ENCODE measurements around the gene CNTNAP4. TPM values are rescaled to one million over a fixed set of nuclear protein-coding genes. Genes with fewer than 3 reads are reported as not detected.

The CNTNAP4 gene
- polyA plus RNA-seq, 1 donor = 2.4 TPM

- Histone ChIP-seq H3K9me3 (ENCODE audit: control insufficient read depth, low read depth, low read length) (no peaks in the 10 kb centered on the region), H3K27me3 (ENCODE audit: control insufficient read depth, insufficient read depth, low read length) (no peaks in the 10 kb centered on the region), H3K27ac (ENCODE audit: low read length) (no peak overlapping the region), H3K4me1 (ENCODE audit: control insufficient read depth, insufficient read depth, low read length) (peaks cover 7% of the 10 kb centered on the region), H3K4me3 (ENCODE audit: low read length) (no peak overlapping the region), H3K36me3 (ENCODE audit: control insufficient read depth, insufficient read depth, low read length) (no peaks in the 10 kb centered on the region)
- WGBS (ENCODE audit: insufficient coverage, low lambda C conversion rate) = no CpG with 5 or more reads among the region's 2 CpGs
- no peak for DNase-seq
Observed at GRCh38 chr16:76573281-76573680, 296.1 kb downstream of the CNTNAP4 start.

GRCh38 chr16:76574651-76575050, 297.4 kb downstream of the CNTNAP4 start:
- H3K4me3 ChIP-seq (ENCODE audit: low read length) = no peak overlapping the region
- no peaks in the 10 kb centered on the region for H3K36me3 ChIP-seq (ENCODE audit: control insufficient read depth, insufficient read depth, low read length)
- no peaks in the 10 kb centered on the region for H3K9me3 ChIP-seq (ENCODE audit: control insufficient read depth, low read depth, low read length)
- H3K4me1 ChIP-seq (ENCODE audit: control insufficient read depth, insufficient read depth, low read length) = peaks cover 7% of the 10 kb centered on the region
- no CpG with 5 or more reads among the region's 2 CpGs for WGBS (ENCODE audit: insufficient coverage, low lambda C conversion rate)
- H3K27me3 ChIP-seq (ENCODE audit: control insufficient read depth, insufficient read depth, low read length) = no peaks in the 10 kb centered on the region
- peak overlapping the region; percentile 52 for H3K27ac ChIP-seq (ENCODE audit: low read length)
- DNase-seq = peak; percentile 80 to 89

GRCh38 chr16:76576526-76576925, 299.3 kb downstream of the CNTNAP4 start:
- Histone ChIP-seq H3K36me3 (ENCODE audit: control insufficient read depth, insufficient read depth, low read length) (no peaks in the 10 kb centered on the region), H3K4me3 (ENCODE audit: low read length) (no peak overlapping the region), H3K9me3 (ENCODE audit: control insufficient read depth, low read depth, low read length) (no peaks in the 10 kb centered on the region), H3K27me3 (ENCODE audit: control insufficient read depth, insufficient read depth, low read length) (no peaks in the 10 kb centered on the region), H3K27ac (ENCODE audit: low read length) (no peak overlapping the region), H3K4me1 (ENCODE audit: control insufficient read depth, insufficient read depth, low read length) (peaks cover 7% of the 10 kb centered on the region)
- WGBS (ENCODE audit: insufficient coverage, low lambda C conversion rate) = 80% methylated on average over 1 of the region's 5 CpGs
- no peak for DNase-seq

GRCh38 chr16:76577003-76577402, 299.8 kb downstream of the CNTNAP4 start:
- Histone ChIP-seq H3K4me3 (ENCODE audit: low read length) (no peak overlapping the region), H3K36me3 (ENCODE audit: control insufficient read depth, insufficient read depth, low read length) (no peaks in the 10 kb centered on the region), H3K27ac (ENCODE audit: low read length) (no peak overlapping the region), H3K9me3 (ENCODE audit: control insufficient read depth, low read depth, low read length) (no peaks in the 10 kb centered on the region), H3K4me1 (ENCODE audit: control insufficient read depth, insufficient read depth, low read length) (peaks cover 7% of the 10 kb centered on the region), H3K27me3 (ENCODE audit: control insufficient read depth, insufficient read depth, low read length) (no peaks in the 10 kb centered on the region)
- WGBS (ENCODE audit: insufficient coverage, low lambda C conversion rate) = no CpG with 5 or more reads among the region's 4 CpGs
- DNase-seq = no peak

GRCh38 chr16:76579277-76579922, 302.2 kb downstream of the CNTNAP4 start:
- WGBS (ENCODE audit: insufficient coverage, low lambda C conversion rate) = 80% methylated on average over 1 of the region's 9 CpGs
- Histone ChIP-seq H3K4me3 (ENCODE audit: low read length) (no peak overlapping the region), H3K27me3 (ENCODE audit: control insufficient read depth, insufficient read depth, low read length) (no peaks in the 10 kb centered on the region), H3K27ac (ENCODE audit: low read length) (no peak overlapping the region), H3K9me3 (ENCODE audit: control insufficient read depth, low read depth, low read length) (no peaks in the 10 kb centered on the region), H3K36me3 (ENCODE audit: control insufficient read depth, insufficient read depth, low read length) (no peaks in the 10 kb centered on the region), H3K4me1 (ENCODE audit: control insufficient read depth, insufficient read depth, low read length) (peaks cover 2% of the 10 kb centered on the region)
- DNase-seq = no peak

- peak; percentile 4 to 6 for DNase-seq
- Histone ChIP-seq H3K4me1 (ENCODE audit: control insufficient read depth, insufficient read depth, low read length) (no peaks in the 10 kb centered on the region), H3K4me3 (ENCODE audit: low read length) (no peak overlapping the region), H3K36me3 (ENCODE audit: control insufficient read depth, insufficient read depth, low read length) (no peaks in the 10 kb centered on the region), H3K27me3 (ENCODE audit: control insufficient read depth, insufficient read depth, low read length) (no peaks in the 10 kb centered on the region), H3K9me3 (ENCODE audit: control insufficient read depth, low read depth, low read length) (no peaks in the 10 kb centered on the region), H3K27ac (ENCODE audit: low read length) (no peak overlapping the region)
- WGBS (ENCODE audit: insufficient coverage, low lambda C conversion rate) = 100% methylated on average over 3 of the region's 6 CpGs
Observed at GRCh38 chr16:76583466-76583865, 306.3 kb downstream of the CNTNAP4 start.

- no peaks in the 10 kb centered on the region for H3K36me3 ChIP-seq (ENCODE audit: control insufficient read depth, insufficient read depth, low read length)
- no peaks in the 10 kb centered on the region for H3K4me1 ChIP-seq (ENCODE audit: control insufficient read depth, insufficient read depth, low read length)
- H3K9me3 ChIP-seq (ENCODE audit: control insufficient read depth, low read depth, low read length) = no peaks in the 10 kb centered on the region
- no peak overlapping the region for H3K27ac ChIP-seq (ENCODE audit: low read length)
- DNase-seq = no peak
- 100% methylated on average over 1 of the region's 2 CpGs for WGBS (ENCODE audit: insufficient coverage, low lambda C conversion rate)
- no peaks in the 10 kb centered on the region for H3K27me3 ChIP-seq (ENCODE audit: control insufficient read depth, insufficient read depth, low read length)
- H3K4me3 ChIP-seq (ENCODE audit: low read length) = no peak overlapping the region
Observed at GRCh38 chr16:76583945-76584344, 306.7 kb downstream of the CNTNAP4 start.

GRCh38 chr16:76598498-76598897, 321.3 kb downstream of the CNTNAP4 start:
- Histone ChIP-seq H3K36me3 (ENCODE audit: control insufficient read depth, insufficient read depth, low read length) (no peaks in the 10 kb centered on the region), H3K4me3 (ENCODE audit: low read length) (no peak overlapping the region), H3K27me3 (ENCODE audit: control insufficient read depth, insufficient read depth, low read length) (no peaks in the 10 kb centered on the region), H3K27ac (ENCODE audit: low read length) (no peak overlapping the region), H3K9me3 (ENCODE audit: control insufficient read depth, low read depth, low read length) (no peaks in the 10 kb centered on the region), H3K4me1 (ENCODE audit: control insufficient read depth, insufficient read depth, low read length) (no peaks in the 10 kb centered on the region)
- WGBS (ENCODE audit: insufficient coverage, low lambda C conversion rate) = 95% methylated on average over 3 of the region's 7 CpGs
- DNase-seq = no peak

GRCh38 chr16:76607317-76607716, 330.1 kb downstream of the CNTNAP4 start:
- Histone ChIP-seq H3K4me1 (ENCODE audit: control insufficient read depth, insufficient read depth, low read length) (no peaks in the 10 kb centered on the region), H3K27me3 (ENCODE audit: control insufficient read depth, insufficient read depth, low read length) (no peaks in the 10 kb centered on the region), H3K27ac (ENCODE audit: low read length) (no peak overlapping the region), H3K36me3 (ENCODE audit: control insufficient read depth, insufficient read depth, low read length) (no peaks in the 10 kb centered on the region), H3K9me3 (ENCODE audit: control insufficient read depth, low read depth, low read length) (no peaks in the 10 kb centered on the region), H3K4me3 (ENCODE audit: low read length) (no peak overlapping the region)
- no peak for DNase-seq
- WGBS (ENCODE audit: insufficient coverage, low lambda C conversion rate) = no CpG with 5 or more reads among the region's 4 CpGs

Measured in large intestine (tissue), 3 donors.